Calu3 (cell line): Measurements from ENCODE around the gene SH3BP2. TPM values are rescaled to one million over a fixed set of nuclear protein-coding genes. Genes with fewer than 3 reads are reported as not detected.

Source experiments
- BruUV-seq: library from RNA; stranded (reverse); fragments of 400-500 nt; replicated peaks from 2 replicates; lab custom pipeline; 2021; lab: Mats Ljungman, UMichigan
- CTCF ChIA-PET: fragments of 300-600 bp; sonication (Branson Sonifier 250); formaldehyde crosslinking; loops from one replicate; lab custom pipeline; 2022; ENCODE audit warnings: antibody characterized with exemption; lab: Charles Lee
- DNase-seq: peaks from one replicate; pipeline ENCODE4 v3.0.0; 2022
- H3K27ac Mint-ChIP-seq: one replicate; pipeline ENCODE4 v1.8.0; 2022; ENCODE audit warnings: mixed read lengths; ENCODE audit not compliant: unreplicated experiment
- H3K27me3 Mint-ChIP-seq: one replicate; pipeline ENCODE4 v1.8.0; 2022; ENCODE audit warnings: mixed read lengths; ENCODE audit not compliant: unreplicated experiment
- H3K36me3 Mint-ChIP-seq: one replicate; pipeline ENCODE4 v1.8.0; 2022; ENCODE audit warnings: mild to moderate bottlenecking, moderate library complexity, mixed read lengths; ENCODE audit not compliant: insufficient read depth, unreplicated experiment
- H3K4me1 Mint-ChIP-seq: one replicate; pipeline ENCODE4 v1.8.0; 2022; ENCODE audit warnings: mild to moderate bottlenecking, low read depth, mixed read lengths; ENCODE audit not compliant: unreplicated experiment
- H3K4me3 Mint-ChIP-seq: one replicate; pipeline ENCODE4 v1.8.0; 2022; ENCODE audit warnings: mild to moderate bottlenecking, low read depth, moderate library complexity, mixed read lengths; ENCODE audit not compliant: unreplicated experiment
- H3K9me3 Mint-ChIP-seq: one replicate; pipeline ENCODE4 v1.8.0; 2022; ENCODE audit warnings: low read depth, mixed read lengths; ENCODE audit not compliant: unreplicated experiment
- intact Hi-C: fragments of 100-400 bp; cut with micrococcal nuclease; formaldehyde crosslinking; loops from one replicate; pipeline ENCODE4 v1.10.0; 2022; ENCODE audit not compliant: unreplicated experiment
- total RNA-seq: library from RNA; stranded (reverse); gene quantifications from 2 replicates; pipeline ENCODE4 v1.2.3, GENCODE V29; 2022
- TF ChIP-seq, protein P1 (sequence below): fragments of 200-600 bp; IDR thresholded peaks from one replicate; pipeline ENCODE4 v1.8.0; 2022; ENCODE audit warnings: antibody characterized with exemption; ENCODE audit not compliant: unreplicated experiment

SH3BP2 gene
- total RNA-seq, 1 experiment from 2014 or later, result 22.7 TPM

DNA sequence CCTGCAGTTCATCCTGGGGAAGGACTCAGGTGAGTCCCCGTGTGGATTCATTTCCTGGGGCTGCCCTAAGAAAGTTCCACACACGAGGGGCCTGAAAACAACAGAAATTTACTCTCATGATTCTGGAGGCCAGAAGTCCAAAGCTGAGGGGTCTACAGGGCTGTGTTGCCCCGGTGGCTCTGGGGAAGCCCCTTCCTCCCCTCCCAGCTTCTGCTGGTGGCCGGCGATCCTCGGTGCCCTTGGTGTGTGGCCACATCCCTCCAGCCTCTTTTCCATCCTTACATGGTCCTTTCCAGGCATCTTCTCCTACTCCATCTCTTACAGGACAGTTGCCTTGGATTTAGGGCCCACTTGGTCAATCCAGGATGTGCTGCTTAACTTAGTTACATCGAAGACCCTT is 15.1 kb downstream of the SH3BP2 start:
- Mint-ChIP-seq H3K36me3 (no peaks in the 10 kb centered on the region), H3K27me3 (no peaks in the 10 kb centered on the region), H3K4me1 (peaks cover 25% of the 10 kb centered on the region), H3K9me3 (no peaks in the 10 kb centered on the region), H3K4me3 (no peak overlapping the region), H3K27ac (no peak overlapping the region)
- intact Hi-C loops, result no loop called here
- CTCF ChIA-PET, result no interaction called here
- TF ChIP-seq, protein P1, sequence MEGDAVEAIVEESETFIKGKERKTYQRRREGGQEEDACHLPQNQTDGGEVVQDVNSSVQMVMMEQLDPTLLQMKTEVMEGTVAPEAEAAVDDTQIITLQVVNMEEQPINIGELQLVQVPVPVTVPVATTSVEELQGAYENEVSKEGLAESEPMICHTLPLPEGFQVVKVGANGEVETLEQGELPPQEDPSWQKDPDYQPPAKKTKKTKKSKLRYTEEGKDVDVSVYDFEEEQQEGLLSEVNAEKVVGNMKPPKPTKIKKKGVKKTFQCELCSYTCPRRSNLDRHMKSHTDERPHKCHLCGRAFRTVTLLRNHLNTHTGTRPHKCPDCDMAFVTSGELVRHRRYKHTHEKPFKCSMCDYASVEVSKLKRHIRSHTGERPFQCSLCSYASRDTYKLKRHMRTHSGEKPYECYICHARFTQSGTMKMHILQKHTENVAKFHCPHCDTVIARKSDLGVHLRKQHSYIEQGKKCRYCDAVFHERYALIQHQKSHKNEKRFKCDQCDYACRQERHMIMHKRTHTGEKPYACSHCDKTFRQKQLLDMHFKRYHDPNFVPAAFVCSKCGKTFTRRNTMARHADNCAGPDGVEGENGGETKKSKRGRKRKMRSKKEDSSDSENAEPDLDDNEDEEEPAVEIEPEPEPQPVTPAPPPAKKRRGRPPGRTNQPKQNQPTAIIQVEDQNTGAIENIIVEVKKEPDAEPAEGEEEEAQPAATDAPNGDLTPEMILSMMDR, result no peak
- BruUV-seq, result no TSS peak
- DNase-seq, result no peak

DNA sequence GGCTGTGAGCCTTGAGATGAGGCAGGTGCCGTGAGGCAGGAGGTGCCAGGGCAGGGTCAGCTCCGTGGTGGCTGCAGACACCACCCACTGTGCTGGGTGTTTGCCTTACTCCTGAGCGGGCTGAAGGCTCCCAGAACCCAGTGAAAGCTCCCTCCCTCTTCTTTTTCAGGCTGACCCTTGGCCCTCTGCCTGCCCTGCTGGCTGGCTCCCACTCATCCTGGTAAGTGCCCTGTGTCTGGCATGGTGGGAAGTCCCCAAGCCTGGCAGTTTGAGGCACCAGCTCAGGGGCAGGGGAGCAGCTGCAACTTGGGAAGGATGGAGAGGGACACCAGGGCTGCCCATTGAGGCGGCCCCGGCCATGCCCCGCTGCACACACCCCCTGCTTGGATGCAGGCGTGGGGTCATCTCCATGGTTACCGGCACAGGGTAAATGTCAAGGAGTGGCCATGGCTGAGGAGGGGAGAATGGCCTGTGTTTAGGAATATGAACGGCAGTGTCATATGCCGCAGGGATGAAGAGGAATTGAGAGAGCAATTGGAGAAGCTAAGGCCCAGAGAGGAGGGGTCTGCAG is 16.8 kb downstream of the SH3BP2 start:
- Mint-ChIP-seq H3K4me3 (no peak overlapping the region), H3K9me3 (no peaks in the 10 kb centered on the region), H3K4me1 (peaks cover 21% of the 10 kb centered on the region), H3K27ac (no peak overlapping the region), H3K27me3 (no peaks in the 10 kb centered on the region), H3K36me3 (no peaks in the 10 kb centered on the region)
- CTCF ChIA-PET, result no interaction called here
- intact Hi-C loops, result no loop called here
- no peak for DNase-seq
- TF ChIP-seq, protein P1, result no peak
- no TSS peak for BruUV-seq

GRCh38 chr4:2810388-2810787 is 17.5 kb downstream of the SH3BP2 start:
- H3K9me3 Mint-ChIP-seq, result no peaks in the 10 kb centered on the region
- H3K4me3 Mint-ChIP-seq, result no peak overlapping the region
- intact Hi-C loops, result no loop called here
- peaks cover under 1% of the 10 kb centered on the region for H3K36me3 Mint-ChIP-seq
- BruUV-seq, result no TSS peak
- TF ChIP-seq, protein P1, result no peak
- no peak for DNase-seq
- no peak overlapping the region for H3K27ac Mint-ChIP-seq
- peaks cover 14% of the 10 kb centered on the region for H3K4me1 Mint-ChIP-seq
- no peaks in the 10 kb centered on the region for H3K27me3 Mint-ChIP-seq
- CTCF ChIA-PET, result no interaction called here

- Mint-ChIP-seq H3K9me3 (peaks cover 3% of the 10 kb centered on the region), H3K4me1 (peaks cover 3% of the 10 kb centered on the region), H3K27me3 (no peaks in the 10 kb centered on the region), H3K27ac (no peak overlapping the region), H3K4me3 (no peak overlapping the region), H3K36me3 (peaks cover 9% of the 10 kb centered on the region)
- BruUV-seq, result no TSS peak
- no peak for DNase-seq
- CTCF ChIA-PET, result no interaction called here
- TF ChIP-seq, protein P1, result no peak
- intact Hi-C loops, result no loop called here
These were observed 19.1 kb downstream of the SH3BP2 start for GRCh38 chr4:2811830-2812611.
